COLO668 (cell line): Measurements from ENCODE around the gene SPTB.
"Not testable (repeated sequence)": the region's sequence is repeated elsewhere in the genome, so short reads cannot be mapped to it uniquely, and the experiment has no call there.

Experiments
- DNase-seq: peaks from one replicate; lab custom pipeline; 2025; ENCODE audit not compliant: unreplicated experiment; lab: John Stamatoyannopoulos, UW

SPTB gene

DNA sequence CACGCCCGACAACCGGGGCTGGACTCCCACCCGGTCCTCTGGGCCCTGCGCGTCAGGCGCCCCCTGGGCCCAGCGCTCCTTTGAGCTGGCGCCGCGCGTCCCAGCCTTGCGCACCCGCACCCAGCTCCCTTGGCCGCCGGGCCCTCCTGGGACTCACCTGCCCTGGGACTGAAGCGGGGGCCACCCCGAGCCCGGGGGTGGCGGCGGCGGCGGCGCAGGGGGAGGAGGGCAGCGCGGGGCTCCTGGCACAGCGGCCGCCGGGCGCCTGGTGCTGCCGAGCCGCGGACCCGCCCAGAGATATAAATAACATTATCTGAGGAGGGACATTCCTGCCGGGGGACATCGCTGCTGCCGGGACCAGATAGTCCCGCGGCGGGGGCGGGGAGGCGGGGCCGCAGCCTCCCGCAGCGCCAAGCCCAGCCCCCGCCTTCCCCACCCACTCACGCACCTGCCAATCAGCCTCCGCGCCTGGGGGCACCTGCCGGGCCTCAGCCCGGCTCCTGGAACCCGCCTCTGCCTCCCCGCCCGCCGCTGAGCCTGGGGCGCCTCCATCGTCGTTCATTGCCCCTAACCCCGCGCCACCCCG lies at the start of gene SPTB:
Gene SPTB (minus strand): TSS at position 273 of the 586 bp plus-strand sequence. CDS start 56,813 bp downstream, outside the sequence.
- DNase-seq = peak; percentile 91

DNA sequence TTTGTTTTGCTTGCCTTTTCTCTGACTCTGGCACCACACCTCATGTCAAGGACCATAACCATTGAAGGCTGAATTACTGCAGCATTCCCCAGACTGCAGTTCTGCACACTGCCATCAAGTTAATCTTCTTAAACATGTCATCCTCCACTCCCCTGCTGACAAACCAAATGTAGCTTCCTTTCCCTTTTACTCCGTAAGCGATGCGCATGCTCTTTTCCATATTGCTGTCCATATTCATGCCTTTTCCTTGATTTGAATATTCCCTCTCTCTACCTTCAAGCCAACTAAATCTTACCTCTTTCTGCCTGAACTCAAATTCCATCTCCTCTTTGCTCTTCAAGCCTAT lies 49.3 kb upstream of the SPTB start:
- DNase-seq = no peak

- no peak for DNase-seq
Observed at GRCh38 chr14:64928239-64929013, 48.7 kb upstream of the SPTB start.

GRCh38 chr14:64927031-64927430 lies 47.3 kb upstream of the SPTB start:
- no peak for DNase-seq

- DNase-seq = no peak
Observed at GRCh38 chr14:64926398-64926995, 46.8 kb upstream of the SPTB start.

GRCh38 chr14:64923015-64923414 lies 43.3 kb upstream of the SPTB start:
- DNase-seq = no peak

- DNase-seq = no peak
Observed at GRCh38 chr14:64920465-64920864, 40.8 kb upstream of the SPTB start.

DNA sequence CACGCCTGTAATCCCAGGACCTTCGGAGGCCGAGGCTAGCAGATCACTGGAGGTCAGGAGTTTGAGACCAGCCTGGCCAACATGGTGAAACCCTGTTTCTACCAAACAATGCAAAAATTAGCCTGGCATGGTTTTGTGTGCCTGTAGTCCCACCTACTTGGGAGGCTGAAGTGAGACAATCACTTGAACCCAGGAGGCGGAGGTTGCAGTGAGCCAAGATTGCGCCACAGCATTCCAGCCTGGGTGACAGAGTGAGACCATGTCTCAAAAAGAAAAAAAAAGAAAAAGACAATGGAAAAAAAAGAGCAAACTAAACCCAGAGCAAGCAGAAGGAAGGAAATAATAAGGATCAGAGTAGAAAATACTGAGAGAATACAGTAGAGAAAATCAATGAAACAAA lies 39.9 kb upstream of the SPTB start:
- no peak for DNase-seq

GRCh38 chr14:64919215-64919614 lies 39.5 kb upstream of the SPTB start:
- DNase-seq = no peak

GRCh38 chr14:64918216-64918615 lies 38.5 kb upstream of the SPTB start:
- no peak for DNase-seq

GRCh38 chr14:64915797-64916196 lies 36.1 kb upstream of the SPTB start:
- no peak for DNase-seq

GRCh38 chr14:64915029-64915424 lies 35.3 kb upstream of the SPTB start:
- no peak for DNase-seq

- DNase-seq = peak; percentile 99
Observed at GRCh38 chr14:64914237-64915028, 34.7 kb upstream of the SPTB start, which contains the start of gene CHURC1. CHURC1 (plus strand) TSS chr14:64914455; CDS start chr14:64914496, 41 bp downstream.

- DNase-seq = not testable (repeated sequence)
Observed at GRCh38 chr14:64913477-64913876, 33.8 kb upstream of the SPTB start.

GRCh38 chr14:64912261-64912660 lies 32.6 kb upstream of the SPTB start:
- DNase-seq = no peak

- peak; percentile 12 for DNase-seq
Observed at GRCh38 chr14:64910847-64911495, 31.3 kb upstream of the SPTB start.

GRCh38 chr14:64906022-64906421 lies 26.3 kb upstream of the SPTB start:
- DNase-seq = no peak

- DNase-seq = no peak
Observed at GRCh38 chr14:64899958-64900357, 20.3 kb upstream of the SPTB start.

DNA sequence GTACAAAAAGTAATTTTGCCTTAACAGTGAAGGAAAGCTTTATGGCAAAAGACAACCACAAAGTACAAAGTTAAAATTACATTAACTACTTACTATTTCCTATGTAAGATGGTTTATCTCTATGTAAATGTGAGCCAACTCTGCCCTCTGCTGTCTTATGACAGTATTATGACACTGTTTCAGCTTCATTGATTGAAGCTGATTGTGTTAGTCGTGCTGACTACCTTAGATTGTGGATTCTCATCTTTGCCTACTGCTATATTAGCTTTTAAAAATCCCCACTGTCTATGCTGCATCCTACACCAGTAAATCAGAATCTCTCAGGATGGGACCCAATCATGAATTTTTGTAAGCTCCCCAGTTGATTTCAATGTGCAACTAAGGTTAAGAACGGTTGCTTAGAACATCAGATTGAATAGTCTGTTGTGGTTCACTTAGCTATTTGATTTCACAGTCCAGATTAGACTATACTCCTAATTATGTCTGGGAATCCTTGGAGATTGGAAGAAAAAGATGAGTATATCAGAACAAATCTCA lies 12.2 kb upstream of the SPTB start:
- DNase-seq = peak; percentile 54

DNA sequence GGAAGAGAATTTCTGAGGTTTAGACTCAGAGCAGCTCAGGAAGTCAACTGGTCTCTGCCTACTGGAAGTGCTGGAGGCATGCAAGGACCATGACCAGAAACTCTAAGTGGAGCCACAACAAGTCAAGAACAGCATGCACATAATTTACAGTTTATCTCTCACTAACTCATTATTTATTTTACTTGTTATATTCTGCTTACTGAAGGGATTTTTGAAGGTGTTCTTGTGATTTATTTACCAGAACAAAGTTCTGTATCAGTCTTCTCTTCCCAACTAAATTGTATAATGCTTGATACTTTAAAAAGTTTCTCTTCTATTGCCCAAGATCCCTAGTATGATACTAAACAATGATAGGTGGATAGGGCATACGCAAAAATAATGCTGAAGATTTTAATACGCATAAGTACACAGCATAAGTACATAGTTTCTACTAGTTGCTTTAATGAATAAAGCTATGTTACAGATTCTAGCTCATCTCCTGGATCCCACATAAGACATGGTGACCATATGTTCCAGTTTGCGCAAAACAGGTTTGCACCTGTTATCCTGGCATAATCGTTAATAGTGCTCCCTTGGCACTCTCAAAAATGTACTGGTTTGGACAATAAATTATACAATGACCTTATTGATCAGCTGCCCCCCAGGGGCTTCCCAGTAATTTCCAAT lies 11.6 kb upstream of the SPTB start:
- no peak for DNase-seq
